ENCODE results near the gene USP30. TPM values are rescaled to one million over a fixed set of nuclear protein-coding genes. Genes with fewer than 3 reads are reported as not detected.

The USP30 gene
- total RNA-seq, 1 donor from 2014 or later = 10.0 TPM

DNA sequence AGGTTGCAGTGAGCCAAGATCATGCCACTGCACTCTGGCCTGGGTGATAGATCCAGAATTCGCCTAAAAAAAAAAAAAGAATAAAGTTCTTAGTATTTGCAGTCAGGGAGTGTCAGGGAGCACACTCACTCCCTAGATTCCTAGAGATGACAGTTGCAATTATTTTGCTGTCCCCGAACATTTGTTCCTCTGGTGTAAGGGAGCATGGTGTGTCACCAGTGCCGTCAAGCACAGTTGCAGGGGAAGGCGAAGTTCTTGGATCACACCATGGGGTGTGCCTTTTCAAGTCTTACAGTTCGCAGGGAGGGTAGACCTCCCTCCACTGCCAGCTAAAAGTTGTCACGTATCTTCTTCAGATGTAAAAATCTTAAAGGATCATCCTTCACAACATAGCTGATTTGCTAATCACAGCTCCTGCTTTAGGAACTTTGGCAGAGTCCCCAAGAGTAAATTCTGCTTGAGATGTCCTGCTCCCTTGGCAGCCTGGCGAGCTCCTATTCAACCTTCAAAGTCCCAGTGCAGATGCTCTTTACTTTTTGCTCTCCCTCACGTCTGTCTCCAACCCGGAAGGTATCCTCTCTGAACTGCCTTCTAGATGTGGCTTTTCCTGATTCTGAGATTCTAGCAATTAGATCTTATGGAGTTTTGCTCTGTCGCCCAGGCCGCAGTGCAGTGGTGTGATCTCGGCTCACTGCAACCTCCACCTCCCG lies 75.3 kb downstream of the USP30 start:
- ATAC-seq = no peak

- ATAC-seq = no peak
Observed at GRCh38 chr12:109130297-109131153, 78.1 kb downstream of the USP30 start.

DNA sequence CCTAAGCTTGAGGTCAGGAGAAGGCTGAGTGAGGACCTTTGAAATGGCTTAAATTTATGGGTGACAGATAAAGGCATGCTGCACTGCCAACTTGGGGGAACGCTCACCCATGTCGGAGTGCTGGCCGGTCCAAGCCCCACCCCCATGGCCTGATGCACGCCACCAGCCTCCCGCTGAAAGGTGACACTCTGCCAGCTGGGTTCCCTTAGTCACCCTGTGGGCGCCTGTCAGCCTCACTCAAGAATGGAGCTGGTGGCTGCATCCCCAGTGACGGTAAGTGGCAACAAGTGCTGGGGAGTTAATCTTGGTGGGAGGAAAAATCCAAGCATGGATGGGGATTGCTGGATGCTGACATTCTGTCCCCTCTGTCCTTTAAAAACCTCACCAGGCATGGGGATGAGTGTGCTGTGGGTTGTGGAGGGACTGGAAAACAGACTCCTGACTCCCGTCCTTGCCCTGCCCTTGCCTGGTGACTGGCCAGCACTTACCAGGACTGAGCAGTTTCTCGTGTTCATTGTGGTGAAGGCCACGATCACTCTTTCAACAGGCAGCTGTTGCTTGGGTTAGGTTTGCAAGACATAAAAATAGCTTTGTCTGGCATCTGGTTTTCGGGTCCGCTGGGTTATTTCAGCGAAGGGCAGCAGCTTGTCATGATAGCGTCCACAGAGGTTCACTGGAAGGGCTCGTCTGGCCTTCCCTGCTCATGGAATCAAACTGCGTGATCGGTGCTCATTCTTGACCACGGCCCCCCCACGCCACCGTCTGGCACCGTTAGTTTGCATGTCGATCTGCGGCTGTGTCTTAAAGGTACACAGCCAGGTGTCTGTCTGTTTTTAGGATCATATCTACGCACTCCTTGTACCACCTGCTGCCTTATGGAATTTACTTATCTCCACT lies 79.0 kb downstream of the USP30 start:
- no peak for ATAC-seq

DNA sequence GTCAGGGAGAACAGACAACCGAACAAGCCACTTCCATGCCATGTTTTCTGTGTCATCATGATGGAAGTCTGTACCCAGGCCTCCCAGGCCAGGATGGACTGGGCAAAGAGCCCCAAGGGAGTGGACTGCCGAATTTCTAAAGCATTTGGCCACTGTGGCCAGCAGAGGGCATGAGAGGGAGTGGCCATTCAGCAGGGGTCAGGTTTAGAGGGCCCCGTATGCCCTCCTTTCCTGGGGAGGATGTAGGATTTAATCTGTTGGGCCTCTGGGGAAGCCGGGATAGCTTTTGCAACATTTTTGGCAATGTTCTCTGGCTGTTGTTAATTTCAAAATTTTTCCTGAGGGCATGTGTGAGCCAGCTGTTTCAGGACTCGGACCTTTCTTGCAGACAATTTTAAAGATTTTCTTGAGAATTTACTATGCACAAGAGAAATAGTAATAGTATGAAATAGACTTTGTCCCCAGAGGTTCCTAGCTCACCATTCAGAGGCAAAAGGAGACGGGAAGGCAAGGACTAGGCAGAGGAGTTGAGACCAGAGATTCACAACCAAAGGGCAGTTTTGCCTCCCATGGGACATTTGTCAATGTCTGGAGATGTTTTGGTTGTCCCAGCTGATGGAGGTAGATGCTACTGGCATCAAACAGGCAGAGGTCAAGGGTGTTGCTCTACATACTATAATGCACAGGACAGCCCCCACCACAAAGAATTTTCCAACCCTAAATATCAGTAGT lies 82.0 kb downstream of the USP30 start:
- peak; percentile 37 for ATAC-seq

- ATAC-seq = no peak
Observed at GRCh38 chr12:109137055-109137454, 84.7 kb downstream of the USP30 start.

Other genes starting within 250 kb of the USP30 start
- 16.0 TPM for gene SSH1, start 195.0 kb upstream of the USP30 start, total RNA-seq
- not detected for gene DAO, start 172.5 kb upstream of the USP30 start, total RNA-seq
- not detected for gene SVOP, start 31.5 kb upstream of the USP30 start, total RNA-seq
- 14.2 TPM for gene ALKBH2, start 40.9 kb downstream of the USP30 start, total RNA-seq
- 32.0 TPM for gene UNG, start 45.0 kb downstream of the USP30 start, total RNA-seq
- gene ACACB, start 64.0 kb downstream of the USP30 start, total RNA-seq = 7.0 TPM